ENCODE measurements around the gene AFMID. TPM values are rescaled to one million over a fixed set of nuclear protein-coding genes. Genes with fewer than 3 reads are reported as not detected.
A peak's percentile ranks its signal among the peaks of the same experiment; 100 is the strongest.
"Not testable (repeated sequence)": the region's sequence is repeated elsewhere in the genome, so short reads cannot be mapped to it uniquely, and the experiment has no call there.

AFMID gene
- total RNA-seq, 1 donor from 2014 or later: 35.1 TPM

DNA sequence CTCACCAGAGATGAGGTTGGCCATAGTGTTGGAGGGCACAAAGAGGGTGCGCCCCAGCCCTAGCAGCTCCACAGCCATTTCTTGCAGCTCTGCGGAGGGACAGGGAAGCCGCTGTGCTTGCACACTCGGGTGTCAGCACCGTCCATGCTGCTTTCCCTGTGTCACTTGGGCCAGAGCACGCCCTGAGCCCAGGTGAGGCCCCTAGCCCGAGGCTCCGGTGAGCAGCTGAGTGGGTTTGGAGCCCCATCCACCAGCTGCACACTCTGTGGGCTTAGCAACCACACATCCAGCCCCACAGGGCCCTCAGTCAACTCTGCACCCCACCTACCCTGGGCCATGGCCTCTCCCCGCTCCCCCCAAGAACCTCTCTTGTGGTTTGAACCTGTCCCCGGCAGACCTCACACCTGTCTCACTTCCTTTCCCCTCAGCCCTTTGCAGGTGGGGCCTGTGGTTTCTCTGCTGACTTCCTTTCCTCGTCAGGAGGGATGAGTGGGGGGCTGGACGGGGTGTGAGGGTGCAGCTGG, 65.0 kb downstream of the AFMID start:
- Mint-ChIP-seq H3K4me1 (ENCODE audit: unreplicated experiment) (peaks cover 10% of the 10 kb centered on the region), H3K4me3 (ENCODE audit: unreplicated experiment) (no peak overlapping the region), H3K27me3 (ENCODE audit: unreplicated experiment) (no peaks in the 10 kb centered on the region), H3K9me3 (ENCODE audit: unreplicated experiment) (no peaks in the 10 kb centered on the region), H3K27ac (ENCODE audit: unreplicated experiment) (no peak overlapping the region), H3K36me3 (ENCODE audit: unreplicated experiment) (no peaks in the 10 kb centered on the region)
- no peak for DNase-seq (ENCODE audit: extremely low spot score, unreplicated experiment)
- TF ChIP-seq, protein P1, sequence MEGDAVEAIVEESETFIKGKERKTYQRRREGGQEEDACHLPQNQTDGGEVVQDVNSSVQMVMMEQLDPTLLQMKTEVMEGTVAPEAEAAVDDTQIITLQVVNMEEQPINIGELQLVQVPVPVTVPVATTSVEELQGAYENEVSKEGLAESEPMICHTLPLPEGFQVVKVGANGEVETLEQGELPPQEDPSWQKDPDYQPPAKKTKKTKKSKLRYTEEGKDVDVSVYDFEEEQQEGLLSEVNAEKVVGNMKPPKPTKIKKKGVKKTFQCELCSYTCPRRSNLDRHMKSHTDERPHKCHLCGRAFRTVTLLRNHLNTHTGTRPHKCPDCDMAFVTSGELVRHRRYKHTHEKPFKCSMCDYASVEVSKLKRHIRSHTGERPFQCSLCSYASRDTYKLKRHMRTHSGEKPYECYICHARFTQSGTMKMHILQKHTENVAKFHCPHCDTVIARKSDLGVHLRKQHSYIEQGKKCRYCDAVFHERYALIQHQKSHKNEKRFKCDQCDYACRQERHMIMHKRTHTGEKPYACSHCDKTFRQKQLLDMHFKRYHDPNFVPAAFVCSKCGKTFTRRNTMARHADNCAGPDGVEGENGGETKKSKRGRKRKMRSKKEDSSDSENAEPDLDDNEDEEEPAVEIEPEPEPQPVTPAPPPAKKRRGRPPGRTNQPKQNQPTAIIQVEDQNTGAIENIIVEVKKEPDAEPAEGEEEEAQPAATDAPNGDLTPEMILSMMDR (IDR thresholded peaks at IDR 0.05): no peak

DNA sequence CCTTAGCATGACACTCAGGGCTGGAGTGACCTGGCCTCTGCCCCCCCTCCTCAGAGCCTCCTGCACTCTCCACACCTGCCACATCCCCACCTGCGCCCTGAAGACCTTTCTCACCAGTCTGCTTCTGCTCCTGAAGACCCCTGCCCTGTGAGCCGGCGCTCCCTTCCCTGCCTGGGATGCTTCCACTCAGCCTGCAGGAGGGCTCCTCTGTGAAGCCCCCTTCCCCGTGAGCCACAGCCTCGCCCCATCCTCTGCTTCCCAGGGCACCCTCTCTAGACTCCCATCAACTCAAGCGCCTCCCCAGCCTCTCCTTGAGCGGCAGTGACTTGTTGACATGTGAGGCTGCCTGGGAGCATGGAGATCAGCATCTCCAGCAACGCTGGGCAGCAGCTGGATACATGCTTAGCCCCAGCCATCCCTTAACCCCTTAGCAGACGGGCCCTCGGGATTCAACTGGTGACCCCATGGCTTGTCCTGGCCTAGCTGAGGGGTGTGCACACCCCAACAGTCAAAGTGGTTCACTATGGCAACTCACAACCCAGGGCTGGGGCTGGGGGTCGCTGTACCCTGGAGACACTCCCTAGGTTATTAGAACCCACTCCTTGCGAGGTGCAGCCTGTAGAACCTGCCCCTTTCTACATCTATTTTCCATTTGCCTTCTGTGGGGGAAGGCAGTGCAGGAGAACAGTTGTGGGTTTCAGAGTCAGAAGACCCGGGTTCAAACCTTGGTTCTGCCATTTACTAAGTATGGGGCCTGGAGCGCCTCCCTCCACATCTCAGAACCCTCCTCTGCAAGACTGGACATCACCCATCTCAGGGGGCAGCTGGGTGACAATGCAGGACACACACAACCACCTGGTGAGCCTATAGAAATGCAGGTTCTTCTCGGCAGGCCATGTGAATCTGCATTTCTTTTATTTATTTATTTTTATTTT, 65.8 kb downstream of the AFMID start:
- H3K4me1 Mint-ChIP-seq (ENCODE audit: unreplicated experiment): peaks cover 13% of the 10 kb centered on the region
- no peaks in the 10 kb centered on the region for H3K9me3 Mint-ChIP-seq (ENCODE audit: unreplicated experiment)
- DNase-seq (ENCODE audit: extremely low spot score, unreplicated experiment): no peak
- TF ChIP-seq, protein P1 (IDR thresholded peaks at IDR 0.05): no peak
- H3K27me3 Mint-ChIP-seq (ENCODE audit: unreplicated experiment): no peaks in the 10 kb centered on the region
- H3K27ac Mint-ChIP-seq (ENCODE audit: unreplicated experiment): no peak overlapping the region
- no peaks in the 10 kb centered on the region for H3K36me3 Mint-ChIP-seq (ENCODE audit: unreplicated experiment)
- peak overlapping the region; percentile 65 for H3K4me3 Mint-ChIP-seq (ENCODE audit: unreplicated experiment)

DNA sequence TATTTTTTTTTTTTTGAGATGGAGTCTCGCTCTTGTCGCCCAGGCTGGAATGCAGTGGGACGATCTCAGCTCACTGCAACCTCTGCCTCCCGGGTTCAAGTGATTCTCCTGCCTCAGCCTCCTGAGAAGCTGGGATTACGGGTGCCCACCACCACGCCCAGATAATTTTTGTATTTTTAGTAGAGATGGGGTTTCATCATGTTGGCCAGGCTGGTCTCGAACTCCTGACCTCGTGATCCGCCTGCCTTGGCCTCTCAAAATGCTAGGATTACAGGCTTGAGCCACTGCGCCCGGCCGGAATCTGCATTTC, 66.4 kb downstream of the AFMID start:
- peaks cover 16% of the 10 kb centered on the region for H3K4me1 Mint-ChIP-seq (ENCODE audit: unreplicated experiment)
- not testable (repeated sequence) for H3K9me3 Mint-ChIP-seq (ENCODE audit: unreplicated experiment); H3K36me3 Mint-ChIP-seq (ENCODE audit: unreplicated experiment); DNase-seq (ENCODE audit: extremely low spot score, unreplicated experiment); H3K27ac Mint-ChIP-seq (ENCODE audit: unreplicated experiment); H3K27me3 Mint-ChIP-seq (ENCODE audit: unreplicated experiment)
- H3K4me3 Mint-ChIP-seq (ENCODE audit: unreplicated experiment): peak overlapping the region; percentile 73

DNA sequence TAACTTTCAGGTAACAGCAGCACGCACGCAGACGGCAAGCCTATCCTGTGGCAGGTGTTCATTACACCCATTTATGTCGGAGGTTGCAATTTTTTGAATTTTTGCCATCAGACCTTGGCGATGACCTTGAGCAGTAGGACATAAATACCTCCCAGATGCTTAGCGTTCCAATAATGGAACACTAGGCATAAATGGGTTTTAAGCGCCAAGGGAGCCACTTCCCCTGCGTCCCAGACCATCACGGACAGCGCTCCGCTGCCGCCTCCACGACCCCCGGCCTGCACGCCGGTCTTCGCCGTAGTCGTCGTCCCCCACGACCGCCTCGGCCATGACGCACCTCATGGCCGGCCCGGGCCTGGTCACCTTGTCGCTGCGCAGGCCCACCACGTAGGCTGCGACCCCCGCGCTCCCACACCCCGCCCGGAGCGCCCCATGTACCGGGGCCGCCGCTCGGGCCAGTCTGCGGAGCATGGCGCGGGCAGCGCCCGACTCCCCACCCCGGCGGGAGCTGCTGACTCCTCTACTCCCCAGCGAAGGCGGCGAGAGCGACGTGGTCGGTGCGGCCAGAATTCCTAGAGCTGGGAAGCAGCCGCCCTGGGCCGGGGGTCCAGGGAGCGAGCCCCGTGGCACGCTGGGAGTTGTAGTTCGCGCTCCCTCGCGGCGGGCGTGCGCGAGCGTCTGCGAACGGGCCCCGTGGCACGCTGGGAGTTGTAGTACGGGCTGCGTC, 66.9 kb downstream of the AFMID start:
- Mint-ChIP-seq H3K4me3 (ENCODE audit: unreplicated experiment) (peak overlapping the region; percentile 73), H3K4me1 (ENCODE audit: unreplicated experiment) (peaks cover 16% of the 10 kb centered on the region), H3K36me3 (ENCODE audit: unreplicated experiment) (no peaks in the 10 kb centered on the region), H3K9me3 (ENCODE audit: unreplicated experiment) (no peaks in the 10 kb centered on the region), H3K27me3 (ENCODE audit: unreplicated experiment) (no peaks in the 10 kb centered on the region), H3K27ac (ENCODE audit: unreplicated experiment) (no peak overlapping the region)
- peak; percentile 94 for DNase-seq (ENCODE audit: extremely low spot score, unreplicated experiment)
- TF ChIP-seq, protein P1 (IDR thresholded peaks at IDR 0.05): no peak

DNA sequence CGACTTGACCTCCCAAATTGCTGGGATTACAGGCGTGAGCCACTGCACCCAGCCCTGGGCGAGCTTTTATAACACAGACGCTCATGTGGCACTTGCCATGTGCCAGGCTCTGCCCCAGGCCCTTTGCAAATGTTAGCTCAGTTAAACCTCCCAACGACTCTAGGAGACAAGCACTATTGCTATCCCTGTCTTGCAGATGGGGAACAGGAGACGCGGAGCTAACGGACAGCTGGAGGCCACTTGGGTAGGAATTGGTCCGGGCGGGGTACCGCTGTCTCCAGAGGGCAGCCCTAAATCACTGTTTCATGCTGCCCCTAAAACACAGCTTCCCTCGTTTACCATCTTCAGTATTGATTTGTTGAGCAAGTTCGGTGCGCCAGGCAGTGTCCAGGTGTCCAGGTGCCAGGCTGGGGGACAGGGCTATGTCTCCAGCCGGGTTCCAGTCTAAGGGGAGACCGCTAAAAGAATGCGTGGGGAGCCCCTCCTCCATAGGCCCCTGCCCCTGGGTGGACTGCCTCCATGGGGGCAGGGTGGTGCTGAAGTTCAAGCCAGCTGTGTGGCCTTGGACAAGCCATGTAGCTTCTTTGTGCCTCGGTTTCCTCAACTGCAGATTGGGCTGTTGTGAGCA, 68.0 kb downstream of the AFMID start:
- no peaks in the 10 kb centered on the region for H3K9me3 Mint-ChIP-seq (ENCODE audit: unreplicated experiment)
- TF ChIP-seq, protein P1 (IDR thresholded peaks at IDR 0.05): no peak
- H3K4me1 Mint-ChIP-seq (ENCODE audit: unreplicated experiment): peaks cover 16% of the 10 kb centered on the region
- H3K27me3 Mint-ChIP-seq (ENCODE audit: unreplicated experiment): no peaks in the 10 kb centered on the region
- H3K27ac Mint-ChIP-seq (ENCODE audit: unreplicated experiment): no peak overlapping the region
- no peak overlapping the region for H3K4me3 Mint-ChIP-seq (ENCODE audit: unreplicated experiment)
- H3K36me3 Mint-ChIP-seq (ENCODE audit: unreplicated experiment): no peaks in the 10 kb centered on the region
- DNase-seq (ENCODE audit: extremely low spot score, unreplicated experiment): no peak

Measured in osteocyte (in vitro differentiated cells).